GM18520 (cell line): ENCODE measurements around the gene CALR3.
"Not testable (repeated sequence)": the region's sequence is repeated elsewhere in the genome, so short reads cannot be mapped to it uniquely, and the experiment has no call there.

Source experiments
- ATAC-seq: cut with Tn5 transposase; IDR thresholded peaks from one replicate; pipeline ENCODE4 v1.9.1; 2021; ENCODE audit not compliant: unreplicated experiment

Gene CALR3

GRCh38 chr19:16497837-16498236, 1.9 kb upstream of the CALR3 start:
- no peak for ATAC-seq

- ATAC-seq: no peak
Observed at GRCh38 chr19:16497042-16497441, 1.1 kb upstream of the CALR3 start.

- ATAC-seq: no peak
Observed at GRCh38 chr19:16496613-16496983, 631 bp upstream of the CALR3 start.

GRCh38 chr19:16486476-16486875, 9.5 kb downstream of the CALR3 start:
- not testable (repeated sequence) for ATAC-seq

- ATAC-seq: no peak
Observed at GRCh38 chr19:16482745-16483144, 13.2 kb downstream of the CALR3 start.

- ATAC-seq: no peak
Observed at GRCh38 chr19:16477311-16477710, 18.7 kb downstream of the CALR3 start.

GRCh38 chr19:16476401-16476800, 19.6 kb downstream of the CALR3 start:
- ATAC-seq: no peak

- ATAC-seq: no peak
Observed at GRCh38 chr19:16473875-16474392, 22.0 kb downstream of the CALR3 start.

- no peak for ATAC-seq
Observed at GRCh38 chr19:16472992-16473391, 23.0 kb downstream of the CALR3 start.

- not testable (repeated sequence) for ATAC-seq
Observed at GRCh38 chr19:16472559-16472899, 23.4 kb downstream of the CALR3 start.

- ATAC-seq: peak; percentile 14
Observed at GRCh38 chr19:16470911-16471811, 24.8 kb downstream of the CALR3 start.

- no peak for ATAC-seq
Observed at GRCh38 chr19:16470541-16470910, 25.4 kb downstream of the CALR3 start.

- no peak for ATAC-seq
Observed at GRCh38 chr19:16467581-16467980, 28.4 kb downstream of the CALR3 start.

- not testable (repeated sequence) for ATAC-seq
Observed at GRCh38 chr19:16466802-16467427, 29.1 kb downstream of the CALR3 start.

- ATAC-seq: no peak
Observed at GRCh38 chr19:16465239-16465638, 30.7 kb downstream of the CALR3 start.

GRCh38 chr19:16463991-16464575, 31.9 kb downstream of the CALR3 start:
- no peak for ATAC-seq

- no peak for ATAC-seq
Observed at GRCh38 chr19:16463341-16463990, 32.5 kb downstream of the CALR3 start.

GRCh38 chr19:16462757-16463250, 33.2 kb downstream of the CALR3 start:
- no peak for ATAC-seq

GRCh38 chr19:16461630-16462051, 34.3 kb downstream of the CALR3 start:
- no peak for ATAC-seq

GRCh38 chr19:16460454-16460853, 35.5 kb downstream of the CALR3 start:
- ATAC-seq: no peak

- ATAC-seq: no peak
Observed at GRCh38 chr19:16459680-16460079, 36.3 kb downstream of the CALR3 start.
